Nephron progenitor cell (in vitro differentiated cells): ENCODE results near the gene KRT81.

Experiments
- DNase-seq: peaks from one replicate; pipeline ENCODE4 v3.0.0; 2021
- H3K27ac Mint-ChIP-seq: 2 replicates; pipeline ENCODE4 v1.8.0; 2021; ENCODE audit warnings: mild to moderate bottlenecking, moderate library complexity, mixed read lengths
- H3K27me3 Mint-ChIP-seq: 2 replicates; pipeline ENCODE4 v1.8.0; 2021; ENCODE audit warnings: mild to moderate bottlenecking, low read depth, mixed read lengths; ENCODE audit not compliant: poor library complexity
- H3K36me3 Mint-ChIP-seq: 2 replicates; pipeline ENCODE4 v1.8.0; 2021; ENCODE audit warnings: low read depth, mixed read lengths
- H3K4me1 Mint-ChIP-seq: 2 replicates; pipeline ENCODE4 v1.8.0; 2021; ENCODE audit warnings: mixed read lengths
- H3K4me3 Mint-ChIP-seq: 2 replicates; pipeline ENCODE4 v1.8.0; 2021; ENCODE audit warnings: mild to moderate bottlenecking, moderate library complexity, mixed read lengths
- H3K9me3 Mint-ChIP-seq: 2 replicates; pipeline ENCODE4 v1.8.0; 2021; ENCODE audit warnings: mild to moderate bottlenecking, moderate library complexity, mixed read lengths
- TF ChIP-seq, protein P1 (sequence below): fragments of 200-600 bp; sonication (generic); IDR thresholded peaks from 2 replicates; pipeline ENCODE4 v1.5.0; 2021; ENCODE audit warnings: antibody characterized with exemption

The KRT81 gene

DNA sequence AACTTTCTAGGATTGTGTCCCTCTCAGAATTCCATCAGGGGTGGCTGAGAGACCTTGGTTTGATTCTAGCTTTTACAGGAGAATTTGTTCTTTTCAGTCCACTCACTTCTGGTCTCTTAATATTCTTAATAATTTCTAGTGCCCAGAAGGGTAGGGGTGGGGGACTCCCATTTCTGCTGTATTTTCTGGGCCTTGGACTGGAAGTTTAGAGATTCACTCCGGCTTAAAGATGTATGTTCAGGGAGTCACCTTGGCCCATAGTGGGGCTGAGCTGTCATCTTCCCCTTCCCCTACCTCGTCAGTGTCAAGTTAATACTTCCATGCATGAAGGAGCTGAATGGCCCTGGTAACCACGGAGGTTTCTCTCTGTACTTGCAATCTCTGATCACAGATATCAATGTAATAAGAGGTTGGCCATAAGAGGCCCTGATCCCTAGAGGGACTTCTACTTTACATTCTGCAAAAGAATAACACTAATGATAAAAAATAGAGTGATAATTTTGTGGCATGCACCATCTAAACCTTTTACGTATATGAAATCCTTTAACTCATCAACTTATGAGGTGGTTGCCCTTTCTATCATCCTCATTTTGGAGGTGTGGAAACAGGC, 6.7 kb downstream of the KRT81 start:
- Mint-ChIP-seq H3K4me3 (no peak overlapping the region), H3K27ac (no peak overlapping the region), H3K9me3 (no peaks in the 10 kb centered on the region), H3K27me3 (peaks cover 11% of the 10 kb centered on the region), H3K36me3 (no peaks in the 10 kb centered on the region), H3K4me1 (peaks cover 20% of the 10 kb centered on the region)
- TF ChIP-seq, protein P1, sequence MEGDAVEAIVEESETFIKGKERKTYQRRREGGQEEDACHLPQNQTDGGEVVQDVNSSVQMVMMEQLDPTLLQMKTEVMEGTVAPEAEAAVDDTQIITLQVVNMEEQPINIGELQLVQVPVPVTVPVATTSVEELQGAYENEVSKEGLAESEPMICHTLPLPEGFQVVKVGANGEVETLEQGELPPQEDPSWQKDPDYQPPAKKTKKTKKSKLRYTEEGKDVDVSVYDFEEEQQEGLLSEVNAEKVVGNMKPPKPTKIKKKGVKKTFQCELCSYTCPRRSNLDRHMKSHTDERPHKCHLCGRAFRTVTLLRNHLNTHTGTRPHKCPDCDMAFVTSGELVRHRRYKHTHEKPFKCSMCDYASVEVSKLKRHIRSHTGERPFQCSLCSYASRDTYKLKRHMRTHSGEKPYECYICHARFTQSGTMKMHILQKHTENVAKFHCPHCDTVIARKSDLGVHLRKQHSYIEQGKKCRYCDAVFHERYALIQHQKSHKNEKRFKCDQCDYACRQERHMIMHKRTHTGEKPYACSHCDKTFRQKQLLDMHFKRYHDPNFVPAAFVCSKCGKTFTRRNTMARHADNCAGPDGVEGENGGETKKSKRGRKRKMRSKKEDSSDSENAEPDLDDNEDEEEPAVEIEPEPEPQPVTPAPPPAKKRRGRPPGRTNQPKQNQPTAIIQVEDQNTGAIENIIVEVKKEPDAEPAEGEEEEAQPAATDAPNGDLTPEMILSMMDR: no peak
- DNase-seq: no peak

DNA sequence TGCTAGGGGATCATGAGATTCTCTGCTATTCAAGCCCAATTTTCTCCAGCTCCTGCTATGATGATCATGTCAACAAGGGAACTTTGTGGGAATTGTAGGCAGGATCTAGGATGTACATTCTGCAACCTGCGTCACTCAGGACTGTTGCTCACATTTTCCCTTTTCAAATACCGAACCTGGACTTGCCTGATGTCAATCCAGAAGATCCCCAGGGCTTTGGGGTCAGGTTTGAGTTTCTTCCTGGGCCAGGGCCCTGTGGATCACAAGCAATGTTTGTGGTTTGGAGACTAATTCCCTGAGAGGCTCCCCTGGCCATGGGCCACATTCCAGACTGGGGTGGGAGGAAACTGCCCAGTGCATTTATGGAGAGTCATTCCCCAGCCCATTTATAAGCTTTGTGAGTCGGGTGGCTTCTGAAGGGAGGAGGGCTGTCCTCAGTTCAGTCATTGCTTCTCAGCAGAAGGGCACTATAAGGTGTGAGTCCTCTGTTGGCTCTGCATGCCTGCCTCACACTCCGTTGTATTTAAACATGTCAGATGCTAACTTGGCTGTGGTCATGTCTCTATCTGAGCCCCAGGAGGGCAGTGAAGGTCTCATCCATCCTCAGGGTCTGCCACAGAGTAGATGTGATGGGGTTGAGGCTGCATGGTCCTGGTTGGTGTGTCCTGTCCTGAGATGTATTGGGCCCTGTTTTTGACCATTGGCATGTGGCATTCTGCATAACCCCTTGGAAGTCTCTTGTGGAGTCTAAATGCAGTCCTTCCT, 10.4 kb downstream of the KRT81 start:
- H3K27me3 Mint-ChIP-seq: peaks cover 41% of the 10 kb centered on the region
- TF ChIP-seq, protein P1: no peak
- DNase-seq: no peak
- no peak overlapping the region for H3K27ac Mint-ChIP-seq
- no peaks in the 10 kb centered on the region for H3K9me3 Mint-ChIP-seq
- H3K4me3 Mint-ChIP-seq: no peak overlapping the region
- peaks cover 29% of the 10 kb centered on the region for H3K4me1 Mint-ChIP-seq
- H3K36me3 Mint-ChIP-seq: no peaks in the 10 kb centered on the region

DNA sequence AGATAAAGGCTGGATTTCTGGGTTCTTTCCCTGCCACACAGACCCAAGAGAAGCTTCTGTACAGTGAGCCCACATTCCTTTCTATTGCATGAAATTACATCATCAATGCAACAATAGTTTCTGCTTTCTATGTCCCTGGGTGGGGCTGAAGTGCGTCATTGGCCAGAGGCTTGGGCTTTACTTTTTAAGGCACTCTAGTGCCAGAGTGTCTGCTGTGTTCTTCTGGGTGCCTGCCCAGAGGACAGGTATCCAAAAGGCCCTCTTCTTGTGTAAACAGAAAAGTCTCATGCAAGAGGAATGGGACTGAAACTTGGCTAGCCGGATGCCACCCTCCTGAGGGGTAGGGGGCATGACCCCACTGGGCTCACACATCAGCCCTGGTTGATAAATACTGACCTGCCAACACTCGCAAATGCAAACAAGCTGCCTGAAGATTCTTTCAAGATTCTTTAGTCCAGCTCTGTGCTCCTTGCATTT, 11.0 kb downstream of the KRT81 start:
- no peak overlapping the region for H3K4me3 Mint-ChIP-seq
- TF ChIP-seq, protein P1: no peak
- peaks cover 44% of the 10 kb centered on the region for H3K27me3 Mint-ChIP-seq
- no peaks in the 10 kb centered on the region for H3K36me3 Mint-ChIP-seq
- no peak overlapping the region for H3K27ac Mint-ChIP-seq
- H3K4me1 Mint-ChIP-seq: peaks cover 29% of the 10 kb centered on the region
- no peak for DNase-seq
- no peaks in the 10 kb centered on the region for H3K9me3 Mint-ChIP-seq

GRCh38 chr12:52279422-52280318, 11.7 kb downstream of the KRT81 start:
- Mint-ChIP-seq H3K27ac (no peak overlapping the region), H3K4me3 (peak overlapping the region; percentile 24), H3K4me1 (peaks cover 29% of the 10 kb centered on the region), H3K36me3 (no peaks in the 10 kb centered on the region), H3K9me3 (no peaks in the 10 kb centered on the region), H3K27me3 (peaks cover 49% of the 10 kb centered on the region)
- TF ChIP-seq, protein P1: no peak
- no peak for DNase-seq

- Mint-ChIP-seq H3K4me3 (peak overlapping the region; percentile 80), H3K27ac (no peak overlapping the region), H3K4me1 (peaks cover 29% of the 10 kb centered on the region), H3K9me3 (no peaks in the 10 kb centered on the region), H3K36me3 (no peaks in the 10 kb centered on the region), H3K27me3 (peaks cover 55% of the 10 kb centered on the region)
- peak; percentile 89 for DNase-seq
- TF ChIP-seq, protein P1: peak; percentile 97
Measured at GRCh38 chr12:52278575-52279421, 12.5 kb downstream of the KRT81 start.
